OCI-LY1 (cell line): ENCODE results near the gene SYNM.

Source experiments
- H2AFZ ChIP-seq: fragments of 200-600 bp; sonication (generic), shearing (Covaris generic); 2 replicates; pipeline ENCODE4 v1.6.0; 2014; ENCODE audit warnings: antibody characterized with exemption, mild to moderate bottlenecking, low read length
- H3F3A ChIP-seq: fragments of 200-600 bp; sonication (generic), shearing (Covaris generic); 2 replicates; pipeline ENCODE4 v1.6.0; 2014; ENCODE audit warnings: mild to moderate bottlenecking, antibody characterized with exemption, low read length, moderate library complexity; ENCODE audit not compliant: insufficient read depth
- H3K27ac ChIP-seq: fragments of 200-600 bp; sonication (generic); 2 replicates; pipeline ENCODE4 v1.5.1; 2014; ENCODE audit warnings: low read length, mixed run types, mild to moderate bottlenecking, low read depth; ENCODE audit not compliant: poor library complexity, severe bottlenecking
- H3K27me3 ChIP-seq: fragments of 200-600 bp; sonication (generic); 2 replicates; pipeline ENCODE4 v1.6.0; 2014; ENCODE audit warnings: antibody characterized with exemption, mild to moderate bottlenecking, low read length, moderate library complexity; ENCODE audit not compliant: insufficient read depth
- H3K36me3 ChIP-seq: fragments of 200-600 bp; sonication (generic); 2 replicates; pipeline ENCODE4 v1.6.1; 2014; ENCODE audit warnings: mild to moderate bottlenecking, antibody characterized with exemption, low read length, moderate library complexity, mixed read lengths; ENCODE audit not compliant: insufficient read depth
- H3K4me1 ChIP-seq: fragments of 200-600 bp; sonication (generic); 2 replicates; pipeline ENCODE4 v1.5.1; 2014; ENCODE audit warnings: mild to moderate bottlenecking, low read length, moderate library complexity; ENCODE audit not compliant: insufficient read depth, severe bottlenecking
- H3K4me2 ChIP-seq: fragments of 200-600 bp; sonication (generic), shearing (Covaris generic); 2 replicates; pipeline ENCODE4 v1.6.1; 2014; ENCODE audit warnings: low read length
- H3K4me3 ChIP-seq: fragments of 200-600 bp; sonication (generic); 2 replicates; pipeline ENCODE4 v1.5.1; 2014; ENCODE audit warnings: low read length, low read depth, mild to moderate bottlenecking, mixed read lengths; ENCODE audit not compliant: poor library complexity, severe bottlenecking
- H3K79me2 ChIP-seq: fragments of 200-600 bp; shearing (Covaris generic); 2 replicates; pipeline ENCODE4 v1.6.1; 2016; ENCODE audit warnings: mixed run types, low read length, mixed read lengths; ENCODE audit not compliant: insufficient read depth
- H3K9ac ChIP-seq: fragments of 200-600 bp; sonication (generic), shearing (Covaris generic); 2 replicates; pipeline ENCODE4 v1.6.1; 2014; ENCODE audit warnings: mild to moderate bottlenecking, low read length, mixed read lengths
- H3K9me2 ChIP-seq: fragments of 200-600 bp; sonication (generic), shearing (Covaris generic); 2 replicates; pipeline ENCODE4 v1.6.1; 2014; ENCODE audit warnings: low read depth, mild to moderate bottlenecking, low read length, mixed read lengths
- H3K9me3 ChIP-seq: fragments of 200-600 bp; shearing (Covaris generic); 2 replicates; pipeline ENCODE4 v1.6.1; 2014; ENCODE audit warnings: low read length, mixed read lengths
- H4K20me1 ChIP-seq: fragments of 200-600 bp; sonication (generic), shearing (Covaris generic); 2 replicates; pipeline ENCODE4 v1.6.0; 2016; ENCODE audit warnings: mild to moderate bottlenecking, low read length; ENCODE audit not compliant: insufficient read depth
- CTCF ChIP-seq: fragments of 200-600 bp; sonication (generic), shearing (Covaris generic); IDR thresholded peaks from 2 replicates; pipeline ENCODE4 v1.5.1; 2017; ENCODE audit warnings: mild to moderate bottlenecking, antibody characterized with exemption, low read length, moderate library complexity, mixed read lengths
- EZH2 ChIP-seq: fragments of 200-600 bp; sonication (generic), shearing (Covaris generic); IDR thresholded peaks from 2 replicates; pipeline ENCODE4 v1.8.0; 2017; ENCODE audit warnings: borderline replicate concordance, mixed run types, mild to moderate bottlenecking, antibody characterized with exemption, low read length, moderate library complexity, mixed read lengths

SYNM gene

GRCh38 chr15:99167201-99167600 is 62.3 kb downstream of the SYNM start:
- Histone ChIP-seq H4K20me1 (no peaks in the 10 kb centered on the region), H3K36me3 (no peaks in the 10 kb centered on the region), H3F3A (no peaks in the 10 kb centered on the region), H3K9me2 (no peaks in the 10 kb centered on the region), H3K4me3 (no peak overlapping the region), H3K79me2 (no peaks in the 10 kb centered on the region), H3K9ac (no peak overlapping the region), H3K27ac (no peak overlapping the region), H3K9me3 (no peaks in the 10 kb centered on the region), H2AFZ (no peak overlapping the region), H3K4me1 (no peaks in the 10 kb centered on the region), H3K4me2 (no peak overlapping the region), H3K27me3 (no peaks in the 10 kb centered on the region; the same call in 1 of the 2 replicates)
- TF ChIP-seq CTCF (no peak), EZH2 (no peak)

- H3K9ac ChIP-seq: no peak overlapping the region
- TF ChIP-seq EZH2 (no peak), CTCF (no peak)
- no peaks in the 10 kb centered on the region for H4K20me1 ChIP-seq
- H3K36me3 ChIP-seq: no peaks in the 10 kb centered on the region
- H3K27me3 ChIP-seq: no peaks in the 10 kb centered on the region; the same call in 1 of the 2 replicates
- no peaks in the 10 kb centered on the region for H3K4me1 ChIP-seq
- H3K4me3 ChIP-seq: no peak overlapping the region
- H3K4me2 ChIP-seq: no peak overlapping the region
- H3K9me3 ChIP-seq: no peaks in the 10 kb centered on the region
- H3F3A ChIP-seq: no peaks in the 10 kb centered on the region
- no peak overlapping the region for H2AFZ ChIP-seq
- H3K27ac ChIP-seq: no peak overlapping the region
- H3K9me2 ChIP-seq: no peaks in the 10 kb centered on the region
- H3K79me2 ChIP-seq: no peaks in the 10 kb centered on the region
Observed at GRCh38 chr15:99167640-99168039, 62.8 kb downstream of the SYNM start.

GRCh38 chr15:99168601-99169580 is 64.0 kb downstream of the SYNM start:
- Histone ChIP-seq H2AFZ (no peak overlapping the region), H3K9me3 (no peaks in the 10 kb centered on the region), H3K36me3 (no peaks in the 10 kb centered on the region), H3K4me2 (no peak overlapping the region), H3K27ac (no peak overlapping the region), H3K4me3 (no peak overlapping the region), H3K9ac (no peak overlapping the region), H3K27me3 (no peaks in the 10 kb centered on the region; the same call in 1 of the 2 replicates), H3F3A (no peaks in the 10 kb centered on the region), H3K79me2 (no peaks in the 10 kb centered on the region), H4K20me1 (no peaks in the 10 kb centered on the region), H3K9me2 (no peaks in the 10 kb centered on the region), H3K4me1 (no peaks in the 10 kb centered on the region)
- TF ChIP-seq CTCF (no peak), EZH2 (no peak)
